Loucy (cell line): ENCODE data around the gene PRCP.

Experiments
- EZH2phosphoT487 ChIP-seq: fragments of 200-600 bp; IDR thresholded peaks from 2 replicates; pipeline ENCODE4 v1.6.1; 2018; ENCODE audit warnings: antibody characterized with exemption, mild to moderate bottlenecking, moderate library complexity, borderline replicate concordance
- TF ChIP-seq, protein P1 (sequence below): fragments of 200-600 bp; sonication (generic); conservative IDR thresholded peaks from 2 replicates; pipeline ENCODE4 v1.5.1; 2014; ENCODE audit warnings: mild to moderate bottlenecking, antibody characterized with exemption, low read length

DNA sequence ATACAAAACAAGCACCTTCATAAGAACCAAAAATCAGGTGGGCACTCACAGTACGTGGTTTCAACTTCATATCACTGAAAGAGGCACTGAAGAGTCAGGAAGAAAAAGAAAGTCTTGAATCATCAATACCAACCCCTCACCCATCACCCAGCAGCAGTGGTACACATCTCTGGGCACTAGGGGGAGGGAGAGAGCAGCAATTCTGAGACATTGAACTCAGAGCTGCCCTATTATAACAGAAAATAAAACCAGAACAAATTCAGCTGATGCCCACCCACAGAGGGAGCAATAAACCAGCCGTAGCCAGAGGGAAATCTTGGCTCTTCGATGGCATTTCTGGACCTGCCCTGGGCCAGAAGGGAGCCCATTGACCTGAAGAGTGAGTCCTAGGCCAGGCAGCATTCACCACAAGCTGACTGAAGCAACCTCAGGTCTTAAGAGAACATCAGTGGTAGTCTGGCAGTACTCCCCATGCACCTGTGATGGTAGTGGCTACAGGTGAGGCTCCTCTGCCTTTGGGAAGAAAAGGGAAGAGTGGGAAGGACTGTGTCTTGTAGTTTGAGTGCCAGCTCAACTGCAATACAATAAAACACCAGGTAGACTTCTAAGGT is 124.4 kb downstream of the PRCP start:
- TF ChIP-seq, protein P1, sequence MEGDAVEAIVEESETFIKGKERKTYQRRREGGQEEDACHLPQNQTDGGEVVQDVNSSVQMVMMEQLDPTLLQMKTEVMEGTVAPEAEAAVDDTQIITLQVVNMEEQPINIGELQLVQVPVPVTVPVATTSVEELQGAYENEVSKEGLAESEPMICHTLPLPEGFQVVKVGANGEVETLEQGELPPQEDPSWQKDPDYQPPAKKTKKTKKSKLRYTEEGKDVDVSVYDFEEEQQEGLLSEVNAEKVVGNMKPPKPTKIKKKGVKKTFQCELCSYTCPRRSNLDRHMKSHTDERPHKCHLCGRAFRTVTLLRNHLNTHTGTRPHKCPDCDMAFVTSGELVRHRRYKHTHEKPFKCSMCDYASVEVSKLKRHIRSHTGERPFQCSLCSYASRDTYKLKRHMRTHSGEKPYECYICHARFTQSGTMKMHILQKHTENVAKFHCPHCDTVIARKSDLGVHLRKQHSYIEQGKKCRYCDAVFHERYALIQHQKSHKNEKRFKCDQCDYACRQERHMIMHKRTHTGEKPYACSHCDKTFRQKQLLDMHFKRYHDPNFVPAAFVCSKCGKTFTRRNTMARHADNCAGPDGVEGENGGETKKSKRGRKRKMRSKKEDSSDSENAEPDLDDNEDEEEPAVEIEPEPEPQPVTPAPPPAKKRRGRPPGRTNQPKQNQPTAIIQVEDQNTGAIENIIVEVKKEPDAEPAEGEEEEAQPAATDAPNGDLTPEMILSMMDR: peak; percentile 86
- no peak for TF ChIP-seq EZH2phosphoT487
